Measurements from ENCODE around the gene PTPRG. TPM values are rescaled to one million over a fixed set of nuclear protein-coding genes. Genes with fewer than 3 reads are reported as not detected.

PTPRG gene
- total RNA-seq, 2 donors from 2014 or later, result 76.5 to 108 TPM

DNA sequence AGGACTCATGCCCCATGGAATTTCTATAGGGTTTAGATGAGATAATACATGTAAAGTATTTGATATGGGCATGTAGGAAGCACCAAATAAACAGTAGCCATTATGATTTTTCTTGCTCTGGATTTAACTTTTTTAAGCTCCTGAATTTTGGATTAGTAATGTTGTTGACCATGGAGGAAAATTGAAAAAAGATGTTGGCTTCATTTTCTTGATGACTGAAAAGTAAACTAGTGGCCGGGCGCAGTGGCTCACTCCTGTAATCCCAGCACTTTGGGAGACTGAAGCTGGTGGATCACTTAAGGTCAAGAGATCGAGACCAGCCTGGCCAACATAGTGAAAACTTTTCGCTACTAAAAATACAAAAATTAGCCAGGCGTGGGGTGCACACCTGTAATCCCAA, 120.3 kb downstream of the PTPRG start:
- Histone ChIP-seq H3K4me1 (ENCODE audit: control insufficient read depth, insufficient read depth, low read length) (peaks cover 17% of the 10 kb centered on the region), H3K9me3 (ENCODE audit: control insufficient read depth, low read length) (no peaks in the 10 kb centered on the region), H3K4me3 (ENCODE audit: low read length) (no peak overlapping the region), H3K27ac (ENCODE audit: low read depth, low read length) (no peak overlapping the region), H3K27me3 (ENCODE audit: control insufficient read depth, insufficient read depth, low read length, poor library complexity, severe bottlenecking) (no peaks in the 10 kb centered on the region), H3K9ac (ENCODE audit: extremely low read depth, low read length, poor library complexity, severe bottlenecking) (no peak overlapping the region), H3K36me3 (ENCODE audit: control insufficient read depth, insufficient read depth, low read length) (no peaks in the 10 kb centered on the region)
- peak; percentile 29 for DNase-seq
- H3K27me3 Mint-ChIP-seq (ENCODE audit: insufficient read depth), result no peaks in the 10 kb centered on the region
- WGBS, 2 experiments (ENCODE audit: insufficient coverage in 1 of 2, insufficient read length in 1 of 2), result 96 to 97% methylated on average over 5 of the region's 5 CpGs
- no peaks in the 10 kb centered on the region for H3K9me3 Mint-ChIP-seq
- H3K36me3 Mint-ChIP-seq (ENCODE audit: low read depth), result no peaks in the 10 kb centered on the region
- no peak overlapping the region for H3K27ac Mint-ChIP-seq
- peaks cover 70% of the 10 kb centered on the region for H3K4me1 Mint-ChIP-seq
- TF ChIP-seq, protein P1, sequence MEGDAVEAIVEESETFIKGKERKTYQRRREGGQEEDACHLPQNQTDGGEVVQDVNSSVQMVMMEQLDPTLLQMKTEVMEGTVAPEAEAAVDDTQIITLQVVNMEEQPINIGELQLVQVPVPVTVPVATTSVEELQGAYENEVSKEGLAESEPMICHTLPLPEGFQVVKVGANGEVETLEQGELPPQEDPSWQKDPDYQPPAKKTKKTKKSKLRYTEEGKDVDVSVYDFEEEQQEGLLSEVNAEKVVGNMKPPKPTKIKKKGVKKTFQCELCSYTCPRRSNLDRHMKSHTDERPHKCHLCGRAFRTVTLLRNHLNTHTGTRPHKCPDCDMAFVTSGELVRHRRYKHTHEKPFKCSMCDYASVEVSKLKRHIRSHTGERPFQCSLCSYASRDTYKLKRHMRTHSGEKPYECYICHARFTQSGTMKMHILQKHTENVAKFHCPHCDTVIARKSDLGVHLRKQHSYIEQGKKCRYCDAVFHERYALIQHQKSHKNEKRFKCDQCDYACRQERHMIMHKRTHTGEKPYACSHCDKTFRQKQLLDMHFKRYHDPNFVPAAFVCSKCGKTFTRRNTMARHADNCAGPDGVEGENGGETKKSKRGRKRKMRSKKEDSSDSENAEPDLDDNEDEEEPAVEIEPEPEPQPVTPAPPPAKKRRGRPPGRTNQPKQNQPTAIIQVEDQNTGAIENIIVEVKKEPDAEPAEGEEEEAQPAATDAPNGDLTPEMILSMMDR (conservative IDR thresholded peaks at IDR 0.05), result no peak
- H3K4me3 Mint-ChIP-seq, result no peak overlapping the region

DNA sequence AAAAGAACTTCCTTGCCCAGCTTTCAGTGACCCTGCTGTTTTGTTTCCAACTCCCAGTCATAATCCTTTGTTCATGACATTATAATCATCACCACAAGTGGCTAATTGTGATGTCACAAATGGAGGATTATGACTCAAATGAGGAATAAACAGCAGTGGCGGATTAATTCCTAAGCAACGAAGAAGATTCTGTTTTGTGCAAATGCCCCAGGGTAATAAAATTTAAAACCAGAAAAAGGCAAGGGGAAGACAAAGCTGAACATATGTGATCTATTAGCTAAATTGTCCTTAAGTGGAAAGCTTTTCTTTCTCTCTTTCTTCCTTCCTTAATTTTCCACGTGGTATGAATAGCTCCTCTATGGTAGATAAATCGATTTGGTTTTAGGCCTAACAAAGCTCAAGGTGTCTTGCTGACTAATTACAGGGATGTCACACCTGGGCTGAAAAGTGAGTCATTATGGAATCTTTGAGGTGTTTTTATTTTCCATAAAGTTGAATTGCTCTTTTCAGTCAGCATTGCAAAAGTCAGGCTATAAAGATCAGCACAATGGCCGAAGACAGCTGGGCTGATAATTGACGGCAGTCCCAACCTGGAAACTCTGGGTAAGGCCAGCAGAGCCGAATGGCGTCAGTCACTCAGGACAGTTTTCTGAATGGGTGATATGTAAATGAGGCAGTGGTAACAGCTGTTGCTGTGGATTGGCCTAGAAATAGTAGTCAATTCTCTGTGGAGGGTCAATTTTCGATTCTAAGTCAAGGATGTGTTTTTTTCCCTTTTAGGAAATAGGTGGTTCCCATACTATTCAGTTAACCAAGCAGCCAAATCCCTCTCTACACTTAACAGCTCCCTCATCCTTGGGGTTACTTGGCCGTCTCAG, 121.5 kb downstream of the PTPRG start:
- DNase-seq, result no peak
- Histone ChIP-seq H3K27ac (ENCODE audit: low read depth, low read length) (peak overlapping the region; percentile 45), H3K9me3 (ENCODE audit: control insufficient read depth, low read length) (no peaks in the 10 kb centered on the region), H3K36me3 (ENCODE audit: control insufficient read depth, insufficient read depth, low read length) (no peaks in the 10 kb centered on the region), H3K9ac (ENCODE audit: extremely low read depth, low read length, poor library complexity, severe bottlenecking) (no peak overlapping the region), H3K4me3 (ENCODE audit: low read length) (no peak overlapping the region), H3K27me3 (ENCODE audit: control insufficient read depth, insufficient read depth, low read length, poor library complexity, severe bottlenecking) (no peaks in the 10 kb centered on the region), H3K4me1 (ENCODE audit: control insufficient read depth, insufficient read depth, low read length) (peaks cover 18% of the 10 kb centered on the region)
- H3K4me3 Mint-ChIP-seq, result no peak overlapping the region
- H3K4me1 Mint-ChIP-seq, result peaks cover 76% of the 10 kb centered on the region
- H3K27me3 Mint-ChIP-seq (ENCODE audit: insufficient read depth), result no peaks in the 10 kb centered on the region
- no peak overlapping the region for H3K27ac Mint-ChIP-seq
- TF ChIP-seq, protein P1 (conservative IDR thresholded peaks at IDR 0.05), result no peak
- H3K36me3 Mint-ChIP-seq (ENCODE audit: low read depth), result no peaks in the 10 kb centered on the region
- H3K9me3 Mint-ChIP-seq, result no peaks in the 10 kb centered on the region
- WGBS, 2 experiments (ENCODE audit: insufficient coverage in 1 of 2, insufficient read length in 1 of 2), result 76% methylated on average over 7 to 10 of the region's 10 CpGs

DNA sequence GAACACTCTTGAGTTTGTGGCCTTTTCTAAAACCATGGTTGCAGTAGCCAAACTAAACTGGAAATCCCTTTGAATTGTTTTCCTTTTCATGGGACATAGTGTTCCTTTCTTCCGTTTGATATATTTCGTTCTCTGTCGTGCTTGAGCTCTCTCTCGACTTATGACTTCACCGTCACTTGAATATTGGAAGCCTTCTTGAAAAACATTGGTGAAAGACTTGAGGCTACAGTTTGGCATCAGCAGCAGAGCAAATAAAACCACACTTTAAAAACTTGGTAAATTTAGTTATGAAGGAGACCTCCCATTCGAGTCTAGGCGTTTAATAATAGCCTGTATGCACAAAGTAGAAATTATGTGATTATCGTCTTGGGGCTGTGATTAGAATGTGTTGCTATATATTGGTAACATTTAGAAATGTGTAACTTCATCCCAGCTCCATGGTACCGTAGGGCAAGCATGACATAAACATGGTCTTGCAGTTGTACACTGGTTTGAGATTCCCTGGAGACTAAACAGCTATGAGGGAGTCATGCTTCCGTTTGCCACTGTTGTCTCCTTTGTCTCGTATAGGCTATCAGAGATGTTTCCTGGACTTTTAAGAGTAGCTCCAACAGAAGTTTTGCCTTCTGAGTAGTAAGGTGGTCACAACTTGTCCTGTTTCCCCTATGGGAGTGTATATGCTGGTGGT, 122.3 kb downstream of the PTPRG start:
- H3K4me1 ChIP-seq (ENCODE audit: control insufficient read depth, insufficient read depth, low read length), result peaks cover 19% of the 10 kb centered on the region
- H3K4me1 Mint-ChIP-seq, result peaks cover 76% of the 10 kb centered on the region

More for the DNA sequence above, 122.3 kb downstream of the PTPRG start:
- TF ChIP-seq, protein P1 (conservative IDR thresholded peaks at IDR 0.05), result no peak
- no peak for DNase-seq
- no peaks in the 10 kb centered on the region for H3K36me3 ChIP-seq (ENCODE audit: control insufficient read depth, insufficient read depth, low read length)
- Mint-ChIP-seq H3K4me3 (no peak overlapping the region), H3K9me3 (no peaks in the 10 kb centered on the region), H3K36me3 (ENCODE audit: low read depth) (no peaks in the 10 kb centered on the region), H3K27me3 (ENCODE audit: insufficient read depth) (no peaks in the 10 kb centered on the region), H3K27ac (no peak overlapping the region)
- H3K27ac ChIP-seq (ENCODE audit: low read depth, low read length), result no peak overlapping the region
- H3K27me3 ChIP-seq (ENCODE audit: control insufficient read depth, insufficient read depth, low read length, poor library complexity, severe bottlenecking), result no peaks in the 10 kb centered on the region
- 91 to 95% methylated on average over 9 to 11 of the region's 11 CpGs for WGBS, 2 experiments (ENCODE audit: insufficient coverage in 1 of 2, insufficient read length in 1 of 2)
- no peaks in the 10 kb centered on the region for H3K9me3 ChIP-seq (ENCODE audit: control insufficient read depth, low read length)
- no peak overlapping the region for H3K9ac ChIP-seq (ENCODE audit: extremely low read depth, low read length, poor library complexity, severe bottlenecking)
- no peak overlapping the region for H3K4me3 ChIP-seq (ENCODE audit: low read length)
